HG03460 (cell line): ENCODE measurements around the gene CAMSAP1.

Experiments used
- ATAC-seq: cut with Tn5 transposase; IDR thresholded peaks from one replicate; pipeline ENCODE4 v1.9.1; 2021; ENCODE audit not compliant: unreplicated experiment

The CAMSAP1 gene

DNA sequence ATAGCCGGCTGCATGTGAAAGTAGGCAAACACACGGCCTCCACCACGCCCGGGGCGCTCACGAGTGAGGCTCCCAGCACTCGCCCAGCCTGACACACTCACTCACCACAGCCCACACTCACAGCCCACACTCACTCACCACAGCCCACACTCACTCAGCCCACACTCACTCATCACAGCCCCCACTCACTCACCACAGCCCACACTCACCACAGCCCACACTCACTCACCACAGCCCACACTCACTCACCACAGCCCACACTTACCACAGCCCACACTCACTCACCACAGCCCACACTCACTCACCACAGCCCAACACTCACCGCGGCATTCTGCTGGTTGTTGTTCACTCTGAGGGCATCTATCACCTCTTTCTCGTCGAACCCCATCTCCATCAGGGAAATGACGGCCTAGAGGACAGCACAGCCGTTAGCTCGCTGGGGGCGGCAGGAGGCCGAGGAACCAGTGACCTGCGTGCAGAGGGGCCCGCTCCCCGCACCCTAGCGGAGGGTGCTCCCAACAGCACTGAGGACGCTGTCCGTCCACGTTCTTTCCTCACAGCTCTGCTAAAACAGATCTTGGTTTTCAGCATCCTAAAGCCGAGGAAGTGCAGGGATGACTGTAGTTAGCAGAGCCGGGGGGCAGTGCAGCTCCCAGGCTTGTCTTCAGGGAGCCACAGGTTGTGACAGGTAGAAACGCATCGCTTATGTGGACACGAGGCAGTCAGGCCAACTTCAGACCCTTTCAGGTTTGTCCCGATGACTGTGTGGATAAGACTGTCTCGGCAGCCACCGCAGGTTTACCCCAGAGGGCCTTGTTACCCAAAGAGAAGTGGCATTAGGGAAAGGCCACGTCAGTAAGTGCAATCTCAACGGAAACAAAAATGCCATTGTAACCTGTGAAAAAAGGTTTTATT is 32.3 kb upstream of the CAMSAP1 start:
- no peak for ATAC-seq

DNA sequence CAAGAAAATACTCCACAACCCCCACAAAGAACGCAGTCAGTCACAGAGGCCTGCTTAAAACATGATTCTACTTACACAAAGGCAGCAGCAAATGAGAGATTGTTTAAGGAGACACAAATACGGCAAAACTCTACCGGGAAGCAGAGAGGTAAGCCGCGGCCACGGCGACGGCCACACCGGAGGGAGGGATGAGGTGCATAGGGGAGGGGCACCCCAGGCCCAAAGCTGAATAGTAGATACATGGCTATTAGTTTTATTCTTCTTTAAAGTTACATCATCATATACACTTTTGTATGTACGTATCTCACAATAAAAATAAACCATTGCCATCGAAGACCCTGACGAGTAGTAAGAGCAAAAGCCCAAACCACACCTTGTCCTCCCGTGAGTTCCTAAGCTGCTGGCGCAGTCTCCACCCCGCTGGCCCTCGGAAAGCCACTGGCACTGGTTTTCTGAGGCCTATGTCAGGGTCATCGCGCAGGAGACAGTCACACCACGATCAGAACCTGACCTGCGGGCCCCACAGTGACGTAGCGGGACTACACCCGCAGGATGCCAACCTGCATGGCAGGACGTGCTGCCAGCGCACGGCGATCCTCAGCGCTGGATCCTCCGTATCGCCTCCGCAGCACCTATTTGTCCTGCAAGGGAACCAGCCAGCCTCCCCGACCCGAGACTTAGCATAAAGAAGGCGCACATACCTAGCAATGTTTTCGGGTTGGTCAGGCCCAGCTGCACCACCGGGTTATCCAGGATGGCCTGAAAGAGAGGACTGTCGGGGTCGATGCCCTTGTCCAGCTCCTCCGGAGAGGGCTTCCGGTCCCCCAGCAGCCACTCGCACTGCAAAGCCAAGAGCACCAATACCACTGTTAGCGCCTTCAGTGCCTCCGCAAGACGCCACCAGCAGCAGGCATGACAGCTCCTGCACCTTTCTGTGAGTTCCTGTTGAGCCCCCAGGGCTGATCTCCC is 30.5 kb upstream of the CAMSAP1 start:
- ATAC-seq: no peak

GRCh38 chr9:135933114-135933513 is 25.8 kb upstream of the CAMSAP1 start:
- ATAC-seq: no peak

DNA sequence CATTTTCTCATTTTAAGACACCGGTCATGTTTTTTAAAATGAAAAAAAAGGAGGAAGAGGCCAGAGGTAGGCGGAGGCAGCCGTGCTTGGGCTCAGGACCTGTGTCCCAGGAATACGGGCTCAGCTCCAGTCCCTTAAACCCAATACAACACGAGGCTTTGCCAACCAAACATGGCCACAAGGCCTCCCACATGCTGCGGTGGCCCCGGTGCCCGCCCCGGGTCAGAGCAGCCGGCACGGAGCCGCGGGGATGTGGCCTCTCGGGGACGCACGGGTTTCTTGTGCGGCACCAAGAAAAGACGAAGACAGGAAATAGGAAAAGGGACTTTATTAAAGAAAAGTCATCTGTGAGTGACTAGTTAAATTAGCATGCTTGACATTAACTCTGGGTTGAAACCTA is 25.3 kb upstream of the CAMSAP1 start:
- ATAC-seq: no peak

DNA sequence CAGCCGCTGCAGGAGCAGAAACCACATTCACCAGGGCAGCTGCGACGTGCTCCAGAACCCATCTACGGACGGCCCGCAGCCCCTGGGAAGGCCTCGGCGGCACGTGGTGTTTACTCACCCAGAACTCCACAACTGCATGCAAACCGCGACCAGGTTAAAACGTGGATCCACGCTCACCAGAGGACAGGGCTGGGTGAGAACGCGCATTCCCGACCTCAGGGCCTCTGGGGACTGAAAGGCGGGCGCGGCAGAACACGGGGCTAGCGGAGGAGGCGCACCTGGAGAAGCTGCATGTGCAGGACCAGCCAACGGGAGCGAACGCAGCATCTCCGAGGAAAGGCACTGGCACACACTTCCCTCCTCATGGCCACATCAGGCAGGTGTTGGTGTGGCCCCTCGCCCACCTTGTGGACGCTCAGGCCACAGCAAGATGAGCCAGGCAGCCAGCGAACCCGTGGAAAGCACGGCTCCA is 24.0 kb upstream of the CAMSAP1 start:
- no peak for ATAC-seq

DNA sequence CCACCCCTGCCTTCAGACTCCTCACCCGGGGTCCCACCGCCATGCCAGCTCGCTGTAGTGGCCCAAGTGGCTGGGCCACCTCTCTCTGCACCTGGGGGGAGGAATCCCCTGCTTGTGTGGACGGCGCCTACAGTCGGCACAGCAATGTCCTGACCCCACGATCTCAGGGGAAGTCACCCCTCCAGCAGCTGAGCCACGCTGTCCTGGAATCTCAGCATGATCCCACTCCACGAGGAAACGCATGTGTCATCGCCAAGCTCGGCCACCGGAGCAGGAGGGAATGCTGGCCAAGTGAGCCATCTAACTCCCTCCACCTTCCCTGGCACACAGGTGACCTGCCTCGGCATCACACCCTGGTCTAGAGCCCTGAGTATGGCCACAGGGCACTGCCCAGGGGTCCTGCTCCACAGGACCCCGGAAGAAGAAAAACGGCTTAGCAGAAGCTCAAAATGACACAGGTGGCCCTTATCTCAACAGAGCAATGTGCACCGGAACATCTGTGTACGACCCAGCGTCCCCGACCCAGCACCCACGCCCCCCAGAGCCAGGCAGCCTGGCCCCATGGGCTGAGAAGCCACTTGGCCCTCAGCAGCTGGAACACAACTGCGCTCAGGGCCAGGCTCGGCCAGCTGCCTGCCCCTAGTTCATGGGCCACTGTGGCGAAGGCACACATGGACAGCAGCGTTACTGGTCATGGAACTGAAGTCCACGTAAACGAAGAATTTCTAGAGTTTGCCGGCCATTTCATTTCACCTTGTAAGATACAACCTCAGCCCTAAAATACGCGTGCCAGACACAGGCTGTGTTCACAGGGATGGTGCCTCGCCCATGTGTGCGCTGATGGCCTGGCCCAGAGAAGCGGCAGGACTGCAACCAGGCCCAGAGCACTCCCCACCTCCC is 23.4 kb upstream of the CAMSAP1 start:
- ATAC-seq: no peak

GRCh38 chr9:135929656-135930445 is 22.5 kb upstream of the CAMSAP1 start:
- no peak for ATAC-seq

GRCh38 chr9:135928731-135929655 is 21.6 kb upstream of the CAMSAP1 start:
- no peak for ATAC-seq

DNA sequence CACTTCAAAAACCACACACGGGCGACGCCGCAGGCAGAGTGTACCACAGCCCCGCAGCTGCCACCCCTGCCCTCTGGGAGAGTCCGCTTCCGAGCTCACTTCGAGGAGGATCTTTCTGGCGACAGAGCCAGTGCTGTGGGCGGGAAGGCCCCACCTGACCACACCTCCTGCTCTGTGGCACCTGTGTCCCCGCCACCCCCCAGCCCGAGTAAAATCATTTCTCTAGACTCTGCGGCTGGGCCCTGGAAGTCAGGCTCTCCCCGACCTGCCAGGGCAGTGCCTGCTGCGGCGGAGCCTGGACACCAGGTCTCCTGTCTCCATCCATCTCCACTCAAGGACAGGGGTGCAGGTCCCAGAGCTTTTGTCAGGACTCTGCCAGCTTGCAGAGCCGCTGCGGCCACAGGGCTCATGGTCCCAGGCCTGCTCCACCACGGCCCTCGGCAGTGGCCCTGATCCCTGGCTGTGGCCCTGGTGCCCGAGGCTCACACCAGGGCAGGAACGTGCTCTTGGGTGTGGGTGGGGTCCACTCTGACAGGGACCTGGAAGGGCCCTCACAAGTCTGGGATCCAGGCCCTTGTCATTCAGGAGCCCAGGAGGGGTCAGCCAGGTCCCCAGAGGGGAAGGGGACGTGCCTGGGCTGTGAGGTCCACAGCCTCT is 20.9 kb upstream of the CAMSAP1 start:
- ATAC-seq: no peak

DNA sequence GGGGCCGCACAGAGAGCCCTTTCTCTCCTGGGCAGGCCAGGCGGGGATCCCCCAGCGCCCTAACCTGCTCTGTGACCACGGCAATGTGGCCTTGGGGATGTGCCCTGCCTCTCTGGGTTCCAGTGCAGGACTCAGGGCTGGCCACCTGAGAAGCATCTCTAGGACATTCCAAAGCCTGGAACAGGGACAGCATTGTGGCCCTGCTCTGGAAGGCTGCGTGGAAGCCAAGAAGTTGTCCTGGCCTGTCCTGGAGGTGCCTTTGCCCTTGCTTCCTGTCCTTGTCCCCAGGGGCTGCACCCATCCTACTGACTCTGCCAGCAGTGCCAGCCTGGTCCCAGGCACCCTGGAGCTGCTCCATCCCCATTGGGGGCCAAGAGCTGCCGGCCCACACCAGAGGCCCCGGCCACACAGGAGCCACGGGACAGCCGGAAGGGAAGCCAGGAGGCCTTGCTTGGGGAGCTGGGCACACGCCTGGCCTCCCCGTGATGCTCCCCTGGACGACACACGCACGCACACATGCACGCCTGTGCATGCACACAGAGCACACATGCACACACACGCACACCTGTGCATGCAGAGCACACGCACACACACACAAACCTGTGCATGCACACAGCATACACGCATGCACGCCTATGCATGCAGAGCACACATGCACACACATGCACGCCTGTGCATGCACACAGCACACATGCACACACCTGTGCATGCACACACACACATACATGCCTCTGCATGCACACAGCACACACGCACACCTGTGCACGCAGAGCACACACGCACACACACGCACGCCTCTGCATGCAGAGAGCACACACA is 20.1 kb upstream of the CAMSAP1 start:
- no peak for ATAC-seq

- no peak for ATAC-seq
These were observed 19.3 kb upstream of the CAMSAP1 start for GRCh38 chr9:135926402-135927194.

DNA sequence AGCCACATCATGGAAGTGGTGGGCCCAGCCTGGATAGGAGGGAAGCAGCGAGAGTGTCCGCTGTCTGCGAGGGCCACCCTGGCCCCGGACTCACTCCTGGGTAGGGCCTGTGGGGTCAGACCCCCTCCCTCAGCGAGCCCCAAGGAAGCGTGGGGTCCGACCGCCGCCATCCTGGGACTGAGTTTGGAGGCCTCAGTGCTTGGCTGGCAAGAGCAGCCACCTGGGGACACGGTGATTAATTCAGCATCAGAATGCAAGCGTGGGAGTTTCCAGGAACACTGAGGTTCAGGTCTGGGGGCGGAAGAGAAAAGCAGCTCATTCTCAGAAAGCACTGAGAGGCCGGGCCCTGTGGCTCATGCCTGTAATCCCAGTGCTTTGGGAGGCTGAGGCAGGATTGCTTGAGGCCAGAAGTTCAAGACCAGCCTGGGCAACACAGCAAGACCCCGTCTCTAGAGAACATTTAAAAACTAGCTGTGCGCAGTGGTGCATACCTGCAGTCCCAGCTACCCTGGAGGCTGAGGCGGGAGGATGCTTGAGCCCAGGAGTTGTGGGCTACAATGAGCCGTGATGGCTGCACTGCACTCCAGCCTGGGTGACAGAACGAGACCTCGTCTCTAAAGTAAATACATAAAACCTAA is 18.3 kb upstream of the CAMSAP1 start:
- ATAC-seq: no peak

DNA sequence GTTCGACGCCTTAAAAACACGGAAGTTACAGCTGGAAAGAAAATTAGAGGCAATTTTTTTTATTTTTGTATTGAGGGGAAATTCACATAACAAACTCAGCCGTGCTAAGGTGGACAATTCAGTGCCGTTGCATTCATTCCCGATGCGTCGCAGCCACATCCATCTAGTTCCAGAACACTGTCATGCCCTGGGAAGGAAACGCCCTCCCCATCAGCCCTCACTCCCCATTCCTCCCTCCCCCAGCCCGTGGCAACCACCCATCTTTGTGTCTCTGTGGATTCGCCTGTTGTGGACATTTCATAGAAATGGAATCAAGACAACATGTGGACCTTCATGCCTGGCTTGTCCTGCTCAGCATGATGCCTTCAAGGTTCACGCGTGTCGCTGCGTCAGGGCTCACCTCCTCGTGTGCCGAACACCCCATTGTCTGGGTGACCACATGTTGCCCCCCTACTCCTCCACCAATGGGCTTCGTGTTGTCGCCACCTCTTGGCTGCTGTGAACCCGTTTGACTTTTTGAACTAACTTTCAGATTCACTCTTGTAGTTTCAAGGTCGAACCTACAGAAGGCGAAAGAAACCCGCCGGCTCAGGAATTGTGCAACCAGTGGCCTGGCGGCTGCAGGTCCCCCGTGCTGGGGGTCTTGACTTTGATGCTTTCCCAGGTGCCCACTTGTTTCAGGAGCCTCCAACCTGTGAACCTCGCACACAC is 17.4 kb upstream of the CAMSAP1 start:
- no peak for ATAC-seq

GRCh38 chr9:135923508-135923907 is 16.2 kb upstream of the CAMSAP1 start:
- no peak for ATAC-seq

DNA sequence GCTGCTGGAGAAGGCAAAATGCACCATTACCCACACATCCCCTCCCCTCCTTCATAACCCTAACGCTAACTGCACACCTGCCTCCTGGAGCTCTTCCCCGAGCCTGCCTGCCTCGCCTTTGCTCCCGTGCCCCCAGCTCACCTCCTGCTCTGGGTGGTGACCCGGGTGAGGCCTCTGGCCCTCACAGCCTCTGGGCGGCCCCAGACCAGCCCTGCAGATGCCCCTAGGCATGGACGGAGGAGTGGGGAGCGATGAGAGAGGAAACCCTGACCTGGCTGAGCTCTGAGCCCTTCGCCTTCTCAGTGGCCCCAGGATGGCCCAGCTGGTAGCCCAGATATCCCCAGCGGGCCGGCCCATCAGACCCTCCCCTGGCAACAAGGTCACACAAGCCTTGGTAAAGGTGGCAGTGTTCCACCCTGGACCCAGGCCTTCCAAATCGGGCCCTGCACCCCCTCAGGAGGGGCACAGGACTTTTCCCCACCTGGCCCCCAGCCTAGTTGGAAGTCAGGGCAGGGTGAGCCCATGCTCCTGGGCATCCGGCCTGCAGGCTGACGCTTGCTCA is 14.5 kb upstream of the CAMSAP1 start:
- no peak for ATAC-seq
